Pancreas (tissue), 10 donors: Measurements from ENCODE around the gene RHBDL2. TPM values are rescaled to one million over a fixed set of nuclear protein-coding genes. Genes with fewer than 3 reads are reported as not detected.
"Not testable (repeated sequence)": the region's sequence is repeated elsewhere in the genome, so short reads cannot be mapped to it uniquely, and the experiment has no call there.

Experiments
- ATAC-seq, 4 donors: fragments of 200-7000 bp; cut with Tn5 transposase; one replicate each; pipeline versions ENCODE4 v1.8.0 to v1.9.1; 2020; ENCODE audit warnings: mild to moderate bottlenecking in 4 of 4, moderate library complexity in 4 of 4
- DNase-seq, 6 donors: peaks; one replicate each; pipeline ENCODE4 v3.0.0-alpha.2; 2020
- FAIRE-seq: peaks from 2 replicates; lab custom pipeline; 2012; peaks lifted over from hg19 to GRCh38; lab: Jason Lieb, UNC
- H3K27ac ChIP-seq, 4 donors: fragments of 200-600 bp; sonication (generic); 1 replicate in 3 of 4; 2 replicates in 1 of 4; pipeline versions ENCODE4 v1.5.0 to v1.8.0; 2020
- H3K27me3 ChIP-seq, 4 donors: fragments of 200-600 bp; one replicate each; pipeline ENCODE4 v1.8.0; 2021
- H3K36me3 ChIP-seq, 3 donors: fragments of 200-600 bp; sonication (generic) in 1 of 3; one replicate each; pipeline versions ENCODE4 v1.5.0 to v1.8.0; 2020 to 2021
- H3K4me1 ChIP-seq, 3 donors: fragments of 200-600 bp; one replicate each; pipeline ENCODE4 v1.8.0; 2021
- H3K4me3 ChIP-seq, 4 donors: fragments of 200-600 bp; sonication (generic) in 2 of 4; one replicate each; pipeline versions ENCODE4 v1.5.0 to v1.8.0; 2020 to 2021
- H3K9me3 ChIP-seq, 4 donors: fragments of 200-600 bp; one replicate each; pipeline ENCODE4 v1.8.0; 2021
- WGBS, 2 donors: extraction: QIAGEN DNeasy Blood & Tissue Kit; methylation state at CpG; one replicate each; pipeline ENCODE4 v1.1.7; 2013; 5-methylcytosine and 5-hydroxymethylcytosine counted together
- intact Hi-C, 3 donors: fragments of 100-400 bp; cut with DNase I; formaldehyde crosslinking; loops; one replicate each; pipeline versions ENCODE4 v1.11.1 to v1.14.2; 2022
- polyA plus RNA-seq, 2 donors: library from polyadenylated mRNA; stranded (reverse); fragments of 200-250 nt; gene quantifications; one replicate each; pipeline ENCODE4 v1.2.3, GENCODE V29; 2013
- total RNA-seq, 6 donors: library from RNA; stranded (reverse); fragmentation: NEBNext Ultra II Directional in 4 of 6; extraction: Animal tissue kit (Norgen Biotek cat#: 25700) in 4 of 6; gene quantifications; one replicate each; pipeline versions ENCODE4 v1.2.1 to v1.2.4, GENCODE V29; 2021 to 2023
- TF ChIP-seq, protein P1 (sequence below), 4 donors: fragments of 200-600 bp; sonication (generic) in 3 of 4; IDR thresholded peaks; one replicate each; pipeline versions ENCODE4 v1.5.0 to v1.8.0; 2021; ENCODE audit warnings: antibody characterized with exemption in 4 of 4
- donor health status: healthy with polysubstance abuse.
- donor health status: DM: no; HTN: no; CAD: no; lungs with moderate emphysema.
- donor health status: DM: no; HTN: no; CAD: no.
- donor health status: control.
- donor health status: control.
- donor health status: Bipolar disorder and iron deficiency.
- donor health status: DM: yes; HTN: yes; CAD: no.
- donor health status: DM: no; HTN: no; CAD: no.
- donor health status: DM: no; HTN: no; CAD: no.
- donor health status: DM: yes; HTN: yes; CAD: no.

The RHBDL2 gene
- total and polyA plus RNA-seq, 8 donors, result 0.05 to 1.9 (median 0.39) TPM

DNA sequence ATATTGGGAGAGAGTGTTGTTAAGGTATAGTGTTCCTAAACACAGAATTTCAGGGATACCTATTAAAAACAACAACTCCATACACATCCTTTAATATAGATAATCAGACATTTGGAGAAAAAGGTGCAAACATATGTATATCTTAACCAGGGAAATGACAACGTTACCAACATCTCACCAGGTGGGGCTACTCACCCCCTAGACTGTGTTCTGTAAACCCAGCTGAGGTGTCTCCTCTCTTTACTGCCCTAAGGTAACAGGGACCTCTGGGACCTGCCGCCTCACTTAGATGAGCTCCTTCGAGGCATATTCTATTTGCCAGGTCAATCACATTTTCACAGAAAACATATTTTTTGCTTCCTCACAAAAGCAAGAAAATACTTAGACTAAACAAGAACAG is 95.4 kb downstream of the RHBDL2 start:
- TF ChIP-seq, protein P1, sequence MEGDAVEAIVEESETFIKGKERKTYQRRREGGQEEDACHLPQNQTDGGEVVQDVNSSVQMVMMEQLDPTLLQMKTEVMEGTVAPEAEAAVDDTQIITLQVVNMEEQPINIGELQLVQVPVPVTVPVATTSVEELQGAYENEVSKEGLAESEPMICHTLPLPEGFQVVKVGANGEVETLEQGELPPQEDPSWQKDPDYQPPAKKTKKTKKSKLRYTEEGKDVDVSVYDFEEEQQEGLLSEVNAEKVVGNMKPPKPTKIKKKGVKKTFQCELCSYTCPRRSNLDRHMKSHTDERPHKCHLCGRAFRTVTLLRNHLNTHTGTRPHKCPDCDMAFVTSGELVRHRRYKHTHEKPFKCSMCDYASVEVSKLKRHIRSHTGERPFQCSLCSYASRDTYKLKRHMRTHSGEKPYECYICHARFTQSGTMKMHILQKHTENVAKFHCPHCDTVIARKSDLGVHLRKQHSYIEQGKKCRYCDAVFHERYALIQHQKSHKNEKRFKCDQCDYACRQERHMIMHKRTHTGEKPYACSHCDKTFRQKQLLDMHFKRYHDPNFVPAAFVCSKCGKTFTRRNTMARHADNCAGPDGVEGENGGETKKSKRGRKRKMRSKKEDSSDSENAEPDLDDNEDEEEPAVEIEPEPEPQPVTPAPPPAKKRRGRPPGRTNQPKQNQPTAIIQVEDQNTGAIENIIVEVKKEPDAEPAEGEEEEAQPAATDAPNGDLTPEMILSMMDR (IDR thresholded peaks at IDR 0.05), result no peak
- Histone ChIP-seq H3K36me3 (peaks cover 0 to 34% (median 0%) of the 10 kb centered on the region in 3 donors), H3K9me3 (no peaks in the 10 kb centered on the region), H3K27me3 (no peaks in the 10 kb centered on the region), H3K27ac (no peak overlapping the region), H3K4me3 (no peak overlapping the region), H3K4me1 (no peaks in the 10 kb centered on the region)
- WGBS, 2 donors, result 73 to 93% methylated on average over 3 of the region's 3 CpGs
- intact Hi-C loops, result no loop called here
- DNase-seq (no peak), FAIRE-seq (no peak), ATAC-seq (no peak)

DNA sequence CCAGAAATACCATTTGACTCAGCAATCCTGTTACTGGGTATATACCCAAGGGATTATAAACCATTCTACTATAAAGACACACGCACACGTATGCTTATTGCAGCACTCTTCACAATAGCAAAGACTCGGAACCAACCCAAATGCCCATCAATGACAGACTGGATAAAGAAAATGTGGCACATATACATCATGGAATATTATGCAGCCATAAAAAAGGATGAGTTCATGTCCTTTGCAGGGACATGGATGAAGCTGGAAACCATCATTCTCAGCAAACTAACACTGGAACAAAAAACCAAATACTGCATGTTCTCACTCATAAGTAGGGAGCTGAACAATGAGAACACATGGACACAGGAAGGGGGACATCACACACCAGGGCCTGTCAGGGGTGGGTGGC is 96.5 kb downstream of the RHBDL2 start:
- peaks cover 0 to 25% (median 0%) of the 10 kb centered on the region in 3 donors for H3K36me3 ChIP-seq
- WGBS, 2 donors, result 94 to 98% methylated on average over 3 of the region's 3 CpGs
- intact Hi-C loops, ATAC-seq, H3K4me3 ChIP-seq, DNase-seq, H3K27ac ChIP-seq, H3K9me3 ChIP-seq, FAIRE-seq, H3K27me3 ChIP-seq, H3K4me1 ChIP-seq: not testable (repeated sequence)

DNA sequence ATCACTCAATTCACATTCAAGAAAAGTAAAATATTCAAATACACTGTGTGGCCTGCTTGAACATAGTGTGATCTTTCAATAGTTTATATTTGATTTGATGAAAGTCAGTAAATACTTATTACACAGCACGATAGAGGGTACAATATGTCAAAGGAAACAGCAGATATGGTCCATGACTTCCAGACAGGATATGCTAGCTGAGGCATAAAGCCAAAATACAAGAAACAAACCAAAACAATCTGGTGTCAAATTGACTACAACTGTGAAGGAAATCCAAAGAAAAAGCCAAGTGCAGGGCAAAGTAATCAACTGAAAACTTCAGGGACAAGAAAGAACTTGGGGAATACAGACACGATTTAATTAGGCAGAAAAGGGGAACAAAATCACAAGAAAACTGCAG is 101.3 kb downstream of the RHBDL2 start:
- Histone ChIP-seq H3K4me1 (no peaks in the 10 kb centered on the region), H3K27ac (no peak overlapping the region), H3K36me3 (peaks cover 0 to 18% (median 10%) of the 10 kb centered on the region in 3 donors), H3K9me3 (no peaks in the 10 kb centered on the region), H3K4me3 (no peak overlapping the region), H3K27me3 (no peaks in the 10 kb centered on the region)
- WGBS, 2 donors, result 63 to 70% methylated on average over 2 of the region's 2 CpGs
- TF ChIP-seq, protein P1 (IDR thresholded peaks at IDR 0.05), result no peak
- intact Hi-C loops, result no loop called here
- DNase-seq (no peak), ATAC-seq (no peak), FAIRE-seq (no peak)

DNA sequence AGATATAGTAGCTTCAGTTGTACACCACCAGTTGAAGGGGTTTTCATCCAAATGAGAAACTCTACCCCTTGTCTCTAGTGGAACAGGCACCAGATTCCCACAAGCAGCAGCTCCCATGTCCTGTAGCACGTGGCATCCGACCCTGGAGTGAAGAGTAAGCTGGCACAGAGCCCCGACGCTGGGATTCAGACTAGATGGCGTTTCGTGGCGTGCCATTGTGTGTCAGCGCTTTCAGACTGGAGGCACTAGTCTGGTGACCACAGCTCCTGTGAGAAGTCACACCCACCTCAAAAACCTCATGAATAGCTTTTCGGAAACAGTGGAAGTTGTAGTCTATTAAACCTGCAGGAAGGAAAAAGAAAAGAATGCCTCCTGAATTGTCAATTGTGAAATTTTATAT is 102.3 kb downstream of the RHBDL2 start:
- no peaks in the 10 kb centered on the region for H3K4me1 ChIP-seq
- 85 to 89% methylated on average over 9 of the region's 9 CpGs for WGBS, 2 donors
- H3K9me3 ChIP-seq, result no peaks in the 10 kb centered on the region
- H3K27me3 ChIP-seq, result no peaks in the 10 kb centered on the region
- TF ChIP-seq, protein P1 (IDR thresholded peaks at IDR 0.05), result no peak
- DNase-seq (no peak), ATAC-seq (no peak), FAIRE-seq (no peak)
- peaks cover 0 to 18% (median 10%) of the 10 kb centered on the region in 3 donors for H3K36me3 ChIP-seq
- H3K27ac ChIP-seq, result no peak overlapping the region
- no peak overlapping the region for H3K4me3 ChIP-seq
- intact Hi-C loops, result no loop called here

DNA sequence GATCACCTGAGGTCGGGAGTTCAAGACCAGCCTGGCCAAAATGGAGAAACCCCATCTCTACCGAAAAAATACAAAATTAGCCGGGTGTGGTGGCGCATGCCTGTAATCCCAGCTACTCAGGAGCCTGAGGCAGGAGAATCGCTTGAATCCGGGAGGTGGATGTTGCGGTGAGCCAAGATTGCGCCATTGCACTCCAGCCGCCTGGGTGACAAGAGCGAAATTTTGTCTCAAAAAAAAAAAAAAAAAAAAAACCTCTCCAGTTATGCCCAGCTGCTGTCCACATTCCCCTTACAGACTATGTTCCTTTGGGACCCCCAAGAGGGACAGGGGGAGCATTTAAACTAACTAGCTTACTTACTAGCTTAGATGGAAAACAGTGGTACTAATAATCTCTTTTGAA is 105.3 kb downstream of the RHBDL2 start:
- H3K27ac ChIP-seq, intact Hi-C loops, H3K27me3 ChIP-seq, H3K4me3 ChIP-seq, H3K9me3 ChIP-seq, DNase-seq, ATAC-seq, FAIRE-seq, H3K4me1 ChIP-seq: not testable (repeated sequence)
- WGBS, 2 donors, result 82% methylated on average over 10 of the region's 10 CpGs
- H3K36me3 ChIP-seq, result peaks cover 0 to 18% (median 10%) of the 10 kb centered on the region in 3 donors

Other genes starting within 250 kb of the RHBDL2 start
- 10 to 100 TPM in 1 of 6 donors, 1 to 10 TPM in 5; 6.7 to 13.5 (median 8.2) TPM for gene RRAGC, start 82.1 kb downstream of the RHBDL2 start, total RNA-seq
- 1 to 10 TPM; 4.3 to 8.5 TPM for gene RRAGC, start 82.1 kb downstream of the RHBDL2 start, polyA plus RNA-seq
- gene MYCBP, start 68.5 kb downstream of the RHBDL2 start, total RNA-seq, result 10 to 100 TPM in 4 of 6 donors, 1 to 10 TPM in 2; 6.1 to 16.1 (median 10.9) TPM
- gene MYCBP, start 68.5 kb downstream of the RHBDL2 start, polyA plus RNA-seq, result 1 to 10 TPM; 6.8 to 8.7 TPM
- gene GJA9, start 60.2 kb downstream of the RHBDL2 start, total RNA-seq, result not detected
- gene GJA9, start 60.2 kb downstream of the RHBDL2 start, polyA plus RNA-seq, result not detected
- gene AKIRIN1, start 49.4 kb upstream of the RHBDL2 start, total RNA-seq, result 10 to 100 TPM in 5 of 6 donors, 1 to 10 TPM in 1; 9.4 to 18.5 (median 12.1) TPM
- gene AKIRIN1, start 49.4 kb upstream of the RHBDL2 start, polyA plus RNA-seq, result 10 to 100 TPM in 1 of 2 donors, 1 to 10 TPM in 1; 7.5 to 21.8 TPM
- 10 to 100 TPM; 52.2 to 82.6 (median 66.9) TPM for gene NDUFS5, start 84.5 kb upstream of the RHBDL2 start, total RNA-seq
- 100 to 1,000 TPM; 257 to 319 TPM for gene NDUFS5, start 84.5 kb upstream of the RHBDL2 start, polyA plus RNA-seq